RWPE1 (cell line): Measurements from ENCODE around the gene SP5.

ENCODE experiments used
- CTCF ChIA-PET: fragments of 350-600 bp; sonication (Branson Sonifier 250); formaldehyde crosslinking; extraction: SDS; loops from one replicate; lab custom pipeline; 2021; lab: Yijun Ruan, JAX
- POLR2A ChIA-PET: fragments of 400-600 bp; formaldehyde crosslinking; extraction: SDS; loops from one replicate; lab custom pipeline; 2020; ENCODE audit warnings: antibody characterized with exemption; ENCODE audit not compliant: low non-redundant PET; lab: Yijun Ruan, JAX
- DNase-seq: peaks from one replicate; pipeline ENCODE4 v3.0.0; 2012; ENCODE audit warnings: low spot score
- H3K27ac ChIP-seq: fragments of 450-650 bp; 2 replicates; pipeline ENCODE4 v1.5.1; 2017
- CTCF ChIP-seq: fragments of 450-650 bp; conservative IDR thresholded peaks from 2 replicates; pipeline ENCODE4 v1.5.1; 2017; ENCODE audit warnings: low read depth, mild to moderate bottlenecking

SP5 gene

GRCh38 chr2:170761572-170761971 lies 46.4 kb downstream of the SP5 start:
- ChIA-PET POLR2A (no interaction called here), CTCF (interaction anchor here (1.1 kb wide), 1 partner anchor 54 kb away, joined by 4 read pairs; no protein-coding TSS in a partner anchor)
- H3K27ac ChIP-seq = no peak overlapping the region
- no peak for DNase-seq
- TF ChIP-seq CTCF = no peak

GRCh38 chr2:170762760-170763159 lies 47.6 kb downstream of the SP5 start:
- TF ChIP-seq CTCF = no peak
- no peak for DNase-seq
- H3K27ac ChIP-seq = no peak overlapping the region
- ChIA-PET CTCF (interaction anchor here (0.6 to 0.7 kb wide), 3 partner anchors 45 to 1112 kb away, joined by 3 to 5 read pairs (median 3); no protein-coding TSS in a partner anchor), POLR2A (no interaction called here)

GRCh38 chr2:170763232-170763631 lies 48.1 kb downstream of the SP5 start:
- ChIA-PET CTCF (interaction anchor here (0.7 kb wide), 1 partner anchor 1112 kb away, joined by 5 read pairs; no protein-coding TSS in a partner anchor), POLR2A (no interaction called here)
- DNase-seq = no peak
- no peak overlapping the region for H3K27ac ChIP-seq
- no peak for TF ChIP-seq CTCF

GRCh38 chr2:170764880-170765261 lies 49.7 kb downstream of the SP5 start:
- no peak for TF ChIP-seq CTCF
- ChIA-PET POLR2A (no interaction called here), CTCF (interaction anchor here (1.1 kb wide), 1 partner anchor 284 kb away, joined by 4 read pairs; no protein-coding TSS in a partner anchor)
- no peak overlapping the region for H3K27ac ChIP-seq
- DNase-seq = no peak

- no peak for TF ChIP-seq CTCF
- CTCF ChIA-PET = no interaction called here
- no peak overlapping the region for H3K27ac ChIP-seq
- no peak for DNase-seq
- POLR2A ChIA-PET = no interaction called here
Observed at GRCh38 chr2:170766693-170767092, 51.6 kb downstream of the SP5 start.
